Muscle of back (tissue), 13 donors: ENCODE results near the gene ADAM33. TPM values are rescaled to one million over a fixed set of nuclear protein-coding genes. Genes with fewer than 3 reads are reported as not detected.
A peak's percentile ranks its signal among the peaks of the same experiment; 100 is the strongest.

Experiments used
- DNase-seq, 3 donors: peaks; one replicate each; pipeline versions ENCODE4 v3.0.0 to v3.0.0-alpha.2; 2013
- long read RNA-seq, 9 donors: transcript quantifications; one replicate each; lab custom pipeline, GENCODE V29; 2026
- polyA plus RNA-seq, 10 donors: library from polyadenylated mRNA; unstranded; fragments of 120-200 nt; gene quantifications; one replicate each; pipeline ENCODE4 v1.2.1, GENCODE V29; 2013; ENCODE audit not compliant: insufficient read length in 10 of 10

The ADAM33 gene, protein sequence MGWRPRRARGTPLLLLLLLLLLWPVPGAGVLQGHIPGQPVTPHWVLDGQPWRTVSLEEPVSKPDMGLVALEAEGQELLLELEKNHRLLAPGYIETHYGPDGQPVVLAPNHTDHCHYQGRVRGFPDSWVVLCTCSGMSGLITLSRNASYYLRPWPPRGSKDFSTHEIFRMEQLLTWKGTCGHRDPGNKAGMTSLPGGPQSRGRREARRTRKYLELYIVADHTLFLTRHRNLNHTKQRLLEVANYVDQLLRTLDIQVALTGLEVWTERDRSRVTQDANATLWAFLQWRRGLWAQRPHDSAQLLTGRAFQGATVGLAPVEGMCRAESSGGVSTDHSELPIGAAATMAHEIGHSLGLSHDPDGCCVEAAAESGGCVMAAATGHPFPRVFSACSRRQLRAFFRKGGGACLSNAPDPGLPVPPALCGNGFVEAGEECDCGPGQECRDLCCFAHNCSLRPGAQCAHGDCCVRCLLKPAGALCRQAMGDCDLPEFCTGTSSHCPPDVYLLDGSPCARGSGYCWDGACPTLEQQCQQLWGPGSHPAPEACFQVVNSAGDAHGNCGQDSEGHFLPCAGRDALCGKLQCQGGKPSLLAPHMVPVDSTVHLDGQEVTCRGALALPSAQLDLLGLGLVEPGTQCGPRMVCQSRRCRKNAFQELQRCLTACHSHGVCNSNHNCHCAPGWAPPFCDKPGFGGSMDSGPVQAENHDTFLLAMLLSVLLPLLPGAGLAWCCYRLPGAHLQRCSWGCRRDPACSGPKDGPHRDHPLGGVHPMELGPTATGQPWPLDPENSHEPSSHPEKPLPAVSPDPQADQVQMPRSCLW
- polyA plus RNA-seq, result 100 to 1,000 TPM in 1 of 10 donors, 10 to 100 TPM in 9; 33.1 to 107 (median 53.3) TPM
- long read RNA-seq, donor 1, result 0 reads
- long read RNA-seq, donor 2, partial matches to known transcripts, result 0 of 1 reads
- long read RNA-seq, donor 2, other reads (novel, unspliced or antisense), result 0 of 1 reads
- long read RNA-seq, donor 3, result 0 reads
- long read RNA-seq, donor 4, partial matches to known transcripts, result 0 of 2 reads
- long read RNA-seq, donor 4, other reads (novel, unspliced or antisense), result 0 of 2 reads
- long read RNA-seq, donor 5, transcript ADAM33-205 (2 exons, 2,358 nt), result major isoform, 5 of 5 reads
- long read RNA-seq, donor 5, partial matches to known transcripts, result 0 of 5 reads
- long read RNA-seq, donor 5, other reads (novel, unspliced or antisense), result 0 of 5 reads
- long read RNA-seq, donor 6, partial matches to known transcripts, result 0 of 1 reads
- long read RNA-seq, donor 6, other reads (novel, unspliced or antisense), result 0 of 1 reads
- long read RNA-seq, donor 7, partial matches to known transcripts, result 6 of 10 reads
- long read RNA-seq, donor 7, other reads (novel, unspliced or antisense), result 0 of 10 reads
- long read RNA-seq, donor 8, result 0 reads
- long read RNA-seq, donor 9, result 0 reads

DNA sequence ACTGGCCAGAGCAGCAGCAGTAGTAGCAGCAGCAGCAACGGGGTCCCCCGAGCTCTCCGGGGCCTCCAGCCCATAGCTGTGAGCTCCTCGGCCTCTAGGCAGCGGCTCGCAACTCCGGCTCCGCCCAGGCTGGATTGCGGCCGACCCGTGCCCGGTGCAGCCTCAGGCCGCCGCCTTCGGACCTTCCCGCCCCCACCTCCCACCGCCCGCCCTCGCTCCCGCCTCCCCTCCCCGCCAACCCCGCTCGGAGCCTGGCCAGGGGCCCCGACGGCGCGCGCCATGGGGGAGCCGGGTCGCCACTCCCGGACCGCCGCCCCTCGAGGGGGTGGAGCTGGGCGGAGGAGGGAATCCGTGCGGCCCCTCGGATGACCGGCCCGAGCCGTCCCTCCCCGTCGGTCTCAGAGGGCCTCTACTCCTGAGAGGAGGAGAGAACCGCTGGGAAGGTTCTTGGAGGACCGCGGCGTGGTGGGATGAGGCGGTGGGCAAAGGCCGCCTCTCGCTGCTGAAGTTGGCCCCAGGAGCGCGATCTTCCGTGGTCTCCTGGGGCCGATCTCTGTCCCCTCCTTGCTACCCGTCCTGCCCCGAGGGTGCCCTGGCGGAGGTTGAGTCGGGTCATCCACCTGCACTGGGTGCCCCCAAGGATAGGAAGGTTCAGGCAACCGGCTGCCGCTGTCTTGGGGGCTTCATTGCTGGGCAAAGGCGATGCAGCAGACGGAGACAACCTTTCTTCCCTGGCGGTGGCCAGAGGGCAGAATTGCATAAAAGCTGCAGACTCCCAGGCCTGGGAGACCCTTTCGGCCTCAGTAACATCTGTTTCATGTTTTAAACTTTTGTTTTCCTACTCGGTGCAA lies at the start of gene ADAM33:
Gene ADAM33, minus strand, starts transcription at position 80 of the 851 bp plus-strand sequence. Its CDS starts 6 bp downstream, at position 74.
- DNase-seq, result peak in 2 of 3 donors; percentile 62 to 78

DNA sequence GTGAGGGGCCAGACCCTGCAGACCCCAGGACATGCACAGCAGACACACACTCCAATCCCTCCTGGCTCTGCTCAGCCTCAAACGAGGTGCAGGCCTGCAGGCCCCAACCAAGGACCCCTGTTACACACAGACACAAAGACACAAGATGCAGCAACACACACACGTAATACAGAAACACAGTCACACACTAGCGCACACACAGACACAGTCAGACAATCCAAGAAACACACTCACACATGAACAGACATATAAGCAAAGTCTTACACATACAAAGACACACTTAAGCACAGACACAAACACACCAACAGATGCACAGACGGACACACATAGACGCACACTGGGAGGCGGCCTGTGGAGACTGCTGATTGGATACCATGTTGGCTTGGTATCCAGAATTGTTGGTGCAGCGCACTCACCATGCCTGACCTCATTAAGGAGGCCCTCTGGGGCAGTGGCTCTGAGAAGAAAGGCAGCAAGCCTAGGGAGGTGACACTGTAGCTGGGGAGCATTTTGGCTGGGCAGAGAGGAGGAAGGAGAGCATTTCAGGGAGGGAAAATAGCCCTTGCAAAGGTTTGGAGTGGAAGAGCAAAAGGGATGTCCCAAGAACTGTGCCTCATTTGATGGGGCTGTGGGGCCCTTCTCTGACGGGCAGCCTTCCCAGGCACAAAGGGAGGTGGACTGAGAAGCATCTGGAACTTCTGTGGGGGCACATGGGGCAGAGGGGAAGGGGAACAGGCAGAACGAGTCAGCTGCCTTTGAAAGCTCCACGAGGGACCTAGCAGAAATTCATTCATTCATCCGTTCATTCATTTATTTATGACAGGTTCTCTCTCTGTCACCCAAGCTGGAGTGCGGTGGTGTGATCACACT lies 49.2 kb upstream of the ADAM33 start:
- DNase-seq, result peak in 1 of 3 donors; percentile 28

DNA sequence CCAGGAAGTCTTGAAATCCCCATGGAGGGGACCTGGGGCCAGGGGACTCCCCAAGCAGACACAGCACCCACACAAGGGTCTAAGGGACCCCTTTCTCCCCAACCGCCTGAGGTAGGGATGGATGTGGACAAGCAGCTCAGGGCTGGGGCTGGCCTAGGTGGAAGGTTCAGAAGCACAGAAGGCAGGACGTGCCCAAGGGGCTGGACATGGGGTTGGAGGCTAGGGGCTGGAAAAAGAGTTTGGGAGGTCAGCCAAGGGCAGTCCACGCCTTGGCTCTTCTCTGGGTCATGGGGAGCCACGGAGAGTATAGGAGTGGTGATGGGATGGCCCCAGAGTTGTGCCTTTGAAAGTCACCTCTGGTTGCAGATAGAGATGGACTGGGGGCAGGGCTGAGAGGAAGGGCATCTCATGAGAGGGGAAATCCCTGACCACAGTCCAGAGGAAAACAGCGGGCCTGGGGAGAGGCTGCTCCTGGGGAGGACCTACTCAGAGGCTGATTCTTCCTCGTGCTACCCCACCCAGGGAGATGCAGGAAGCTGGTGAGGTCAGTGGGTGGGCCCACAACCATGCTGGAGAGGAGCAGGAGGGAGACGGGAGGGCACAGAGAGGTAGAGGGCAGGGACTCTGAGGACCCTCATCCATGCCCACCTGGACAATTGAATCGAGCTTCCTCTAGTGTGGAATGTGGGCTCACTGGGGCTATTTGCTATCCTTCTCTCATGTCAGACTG lies 48.2 kb upstream of the ADAM33 start:
- DNase-seq, result peak in 1 of 3 donors; percentile 13

DNA sequence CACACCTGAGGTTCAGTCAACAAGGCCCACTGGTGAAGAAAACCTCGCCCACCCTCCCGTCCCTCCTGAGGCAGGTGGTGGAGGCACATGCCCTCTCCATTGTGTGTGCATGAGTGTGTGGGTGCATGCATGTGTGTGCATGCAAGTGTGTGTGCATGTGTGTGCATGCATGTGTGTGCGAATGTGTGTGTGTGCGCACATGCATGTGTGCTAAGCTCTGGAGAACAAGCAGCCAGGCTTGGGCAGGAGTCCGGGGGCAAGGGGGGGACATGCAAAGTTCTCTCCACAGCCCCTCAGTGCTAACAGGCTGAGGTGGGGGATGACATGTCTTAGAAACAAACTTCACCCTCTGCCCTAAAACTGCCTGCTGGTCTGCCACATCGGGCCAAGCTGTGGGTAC lies 47.6 kb upstream of the ADAM33 start:
- DNase-seq, result peak in 1 of 3 donors; percentile 3

DNA sequence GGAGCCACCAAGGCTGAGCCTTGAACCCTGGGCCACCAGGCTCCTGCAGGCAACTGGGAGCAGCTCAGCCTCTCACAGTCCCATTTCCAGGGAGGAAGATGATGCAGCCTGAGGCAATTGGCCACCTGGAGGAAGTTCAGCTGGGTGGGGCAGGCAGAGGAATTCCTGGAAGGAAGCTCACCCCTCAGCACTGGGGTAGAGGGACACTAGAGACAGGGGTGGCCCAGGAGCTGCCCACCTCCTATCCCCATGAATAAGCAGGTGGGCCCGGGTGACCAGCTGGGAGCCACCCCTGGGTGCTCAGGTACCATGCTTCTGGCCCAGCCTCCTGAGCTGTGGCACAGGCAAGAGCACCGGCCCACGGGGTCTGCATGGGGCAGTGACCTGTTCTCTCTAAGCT lies 47.1 kb upstream of the ADAM33 start:
- peak in 1 of 3 donors; percentile 8 for DNase-seq

DNA sequence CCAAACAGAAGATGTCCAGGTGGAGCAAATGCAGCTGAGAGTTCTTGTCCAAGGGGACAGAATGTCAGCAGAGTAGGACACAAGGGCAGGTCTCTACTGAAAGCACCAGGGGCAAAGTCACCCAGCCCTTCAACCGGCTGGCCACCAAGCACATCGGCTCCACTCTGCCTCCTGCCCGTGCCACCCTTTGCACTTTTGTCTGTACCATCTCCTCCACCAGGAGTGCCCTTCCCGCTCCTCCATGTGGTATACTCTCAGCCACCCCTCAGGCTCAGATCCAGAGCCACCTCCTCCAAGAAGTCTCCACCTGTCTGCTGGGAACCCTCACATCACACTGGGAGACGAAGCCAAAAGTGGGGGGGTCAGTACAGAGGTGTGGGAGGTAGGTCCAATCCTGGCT lies 46.5 kb upstream of the ADAM33 start:
- DNase-seq, result peak in 1 of 3 donors; percentile 3

DNA sequence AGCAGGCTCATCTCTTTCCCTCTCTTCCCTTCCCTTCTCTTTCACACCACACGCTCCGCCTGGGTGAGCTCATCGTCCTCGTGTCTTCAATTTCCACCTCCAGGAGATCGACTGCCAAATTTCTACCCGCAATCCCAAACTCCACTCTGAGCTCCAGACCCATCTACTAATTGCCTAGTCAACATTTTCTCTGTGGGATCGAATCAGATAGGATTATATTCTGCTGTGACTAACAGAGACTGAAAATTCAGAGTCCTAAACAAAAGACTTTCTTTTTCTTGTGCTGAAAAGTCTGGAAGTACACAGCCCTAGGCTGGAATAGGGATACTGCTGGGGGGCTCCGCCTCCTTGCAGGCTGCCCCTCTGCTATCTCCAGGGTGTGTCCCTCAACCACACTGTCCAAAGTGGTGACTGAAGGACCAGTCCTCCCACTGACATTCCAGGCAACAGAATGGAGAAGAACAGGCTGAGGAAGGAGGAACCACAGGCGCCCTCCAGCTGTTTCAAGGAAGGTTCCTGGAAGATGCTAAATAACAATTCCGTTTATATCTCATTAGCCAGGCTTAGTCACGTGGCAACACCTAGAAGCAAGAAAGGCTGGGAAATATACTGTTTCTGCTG lies 45.7 kb upstream of the ADAM33 start:
- DNase-seq, result peak; percentile 49 to 74 (median 49)

DNA sequence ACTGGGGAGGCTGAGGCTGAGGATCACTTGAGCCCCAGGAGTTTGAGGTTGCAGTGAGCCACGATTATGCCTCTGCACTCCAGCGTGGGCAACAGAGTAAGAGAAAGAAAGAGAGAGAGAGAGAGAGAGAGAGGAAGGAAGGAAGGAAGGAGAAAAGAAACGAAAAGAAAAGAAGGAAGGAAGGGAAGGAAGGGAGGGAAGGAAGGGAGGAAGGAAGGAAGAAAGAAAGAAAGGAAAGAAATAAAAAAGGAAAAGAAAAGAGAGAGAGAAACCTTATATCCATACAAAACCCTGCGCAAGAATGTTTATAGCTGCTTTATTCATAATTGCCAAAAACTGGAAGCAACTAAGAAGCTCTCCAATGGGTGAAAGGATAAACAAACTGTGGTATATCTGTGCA lies 42.5 kb upstream of the ADAM33 start:
- no peak for DNase-seq

DNA sequence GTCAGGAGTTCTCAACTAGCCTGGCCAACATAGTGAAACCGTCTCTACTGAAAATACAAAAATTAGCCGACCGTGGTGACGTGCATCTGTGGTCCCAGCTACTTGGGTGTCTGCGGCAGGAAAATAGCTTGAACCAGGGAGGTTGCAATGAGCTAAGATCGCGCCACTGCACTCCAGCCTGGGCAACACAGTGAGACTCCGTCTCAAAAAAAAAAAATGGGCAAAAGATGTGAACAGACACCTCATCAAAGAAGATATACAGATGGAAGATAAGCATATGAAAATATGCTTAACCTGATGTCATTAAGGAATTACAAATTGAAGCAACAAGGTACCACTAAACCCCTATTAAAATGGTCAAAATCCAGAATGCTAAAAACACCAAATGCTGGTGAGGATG lies 41.5 kb upstream of the ADAM33 start:
- no peak for DNase-seq

DNA sequence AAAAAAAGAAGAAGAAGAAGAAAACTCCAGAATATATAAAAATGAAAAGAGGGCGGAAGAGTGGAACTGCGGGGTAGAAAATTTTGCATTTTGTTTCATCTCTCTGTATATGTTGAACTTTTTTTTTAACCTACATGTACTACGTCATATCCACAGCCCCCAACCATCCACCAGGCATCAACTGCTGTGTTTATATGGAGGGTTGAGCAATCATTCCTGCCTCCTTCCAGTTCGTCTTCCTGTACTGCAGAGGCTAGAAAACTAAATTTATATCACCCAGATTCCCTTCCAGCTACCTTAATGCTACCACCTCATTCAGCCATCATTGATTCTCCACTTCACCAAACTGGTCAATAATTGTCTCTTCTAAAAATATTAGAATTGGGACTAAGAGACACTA lies 40.1 kb upstream of the ADAM33 start:
- DNase-seq, result no peak

DNA sequence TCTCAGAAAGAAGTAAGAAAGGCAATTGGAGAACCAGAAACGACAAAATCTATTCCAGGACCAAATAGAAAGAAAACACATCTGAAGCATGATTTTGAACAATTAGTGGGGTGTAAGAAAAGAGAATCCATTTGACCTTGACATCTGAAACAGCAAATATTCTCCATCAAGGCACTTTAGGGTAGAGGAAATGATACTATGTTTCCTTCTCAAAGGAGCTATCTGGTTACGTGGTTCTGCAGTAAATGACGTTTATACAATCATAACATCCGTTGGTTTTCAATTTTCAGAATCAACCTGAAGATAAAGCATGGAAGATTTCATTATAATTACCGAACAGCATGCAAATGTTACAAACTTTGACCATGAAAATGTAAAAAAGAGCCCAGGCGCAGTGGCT lies 38.8 kb upstream of the ADAM33 start:
- DNase-seq, result no peak

DNA sequence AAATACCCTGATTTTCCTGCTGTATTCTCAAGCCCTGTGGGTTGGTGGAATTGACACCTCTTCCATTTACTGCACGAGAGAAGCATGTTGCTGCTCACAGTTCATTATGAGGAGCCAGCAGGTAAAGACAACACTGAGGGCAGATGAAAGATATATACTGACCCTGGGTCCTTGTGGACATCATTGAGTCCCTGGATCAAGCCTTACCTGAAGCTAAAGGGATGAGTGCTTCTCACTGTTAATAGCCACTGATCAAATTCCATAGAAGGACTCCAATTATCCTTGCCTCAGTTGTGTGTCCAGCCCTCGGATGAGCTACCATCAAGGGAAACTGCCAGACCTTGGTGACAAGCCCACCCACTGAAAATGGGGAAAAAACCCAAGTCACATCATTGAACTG lies 38.3 kb upstream of the ADAM33 start:
- DNase-seq, result no peak

DNA sequence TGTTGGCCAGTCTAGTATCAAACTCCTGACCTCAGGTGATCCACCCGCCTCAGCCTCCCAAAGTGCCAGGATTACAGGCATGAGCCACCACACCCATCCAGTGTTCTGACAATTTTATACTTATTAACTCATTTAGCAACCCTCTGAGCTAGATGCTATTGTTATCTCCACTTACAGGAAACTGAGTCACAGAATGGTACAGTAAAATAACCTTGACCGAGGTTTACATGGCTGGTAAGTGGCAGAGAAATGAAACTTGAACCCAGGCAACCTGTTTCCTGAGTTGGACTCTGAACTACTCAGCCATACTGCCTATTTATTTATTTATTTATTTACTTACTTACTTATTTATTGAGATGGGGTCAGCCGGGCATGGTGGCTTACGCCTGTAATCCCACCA lies 37.2 kb upstream of the ADAM33 start:
- DNase-seq, result no peak

DNA sequence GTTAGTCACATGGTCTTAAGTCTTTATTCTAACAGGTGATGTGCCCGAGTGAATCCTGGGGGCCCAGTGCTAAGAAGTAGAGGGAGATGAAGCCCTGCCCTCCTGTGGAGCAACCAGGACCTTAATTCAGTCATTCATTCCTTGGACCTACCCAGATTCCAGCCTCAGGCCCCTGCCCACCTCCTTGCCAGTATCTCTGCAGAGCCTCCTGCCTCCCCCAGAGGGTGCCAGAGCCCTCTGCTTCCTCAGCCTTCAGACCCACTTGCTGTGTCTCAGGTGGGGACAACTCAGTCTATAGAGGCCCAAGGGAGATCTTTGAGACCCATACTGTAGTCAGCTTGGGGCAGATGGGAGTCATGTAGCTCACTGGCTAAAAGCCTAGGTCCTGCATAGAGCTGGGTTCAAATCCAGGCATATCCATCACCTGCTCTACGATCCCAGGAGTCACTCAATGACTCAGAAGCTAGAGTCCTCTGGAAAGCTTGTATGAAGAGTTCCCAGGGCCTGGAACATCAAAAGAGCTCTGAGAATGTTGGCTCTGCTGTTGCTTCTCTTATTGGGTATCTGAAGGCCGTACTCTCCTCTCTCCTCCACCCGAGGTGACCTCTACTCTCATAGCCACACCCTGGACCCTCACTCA lies 34.5 kb upstream of the ADAM33 start:
- peak in 2 of 3 donors; percentile 43 to 65 for DNase-seq

DNA sequence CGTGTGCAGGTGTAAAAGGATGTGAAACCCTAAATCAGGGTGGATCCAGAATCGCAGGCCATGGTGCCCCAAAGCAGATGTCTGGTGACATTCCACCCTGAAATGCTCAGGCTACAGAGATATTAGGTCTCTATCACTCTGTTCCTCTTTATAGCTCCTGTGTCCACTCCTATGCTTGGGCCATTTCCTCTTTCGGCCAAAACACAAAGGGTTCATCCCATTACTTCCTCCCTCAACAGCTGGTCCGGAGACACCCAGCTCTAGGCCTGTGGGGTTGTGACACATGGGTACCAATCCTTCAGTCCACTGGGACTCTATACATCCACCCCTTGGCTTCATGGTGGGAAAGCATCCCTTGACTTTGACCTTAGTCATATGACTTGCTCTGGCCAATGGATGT lies 32.3 kb upstream of the ADAM33 start:
- DNase-seq, result no peak

DNA sequence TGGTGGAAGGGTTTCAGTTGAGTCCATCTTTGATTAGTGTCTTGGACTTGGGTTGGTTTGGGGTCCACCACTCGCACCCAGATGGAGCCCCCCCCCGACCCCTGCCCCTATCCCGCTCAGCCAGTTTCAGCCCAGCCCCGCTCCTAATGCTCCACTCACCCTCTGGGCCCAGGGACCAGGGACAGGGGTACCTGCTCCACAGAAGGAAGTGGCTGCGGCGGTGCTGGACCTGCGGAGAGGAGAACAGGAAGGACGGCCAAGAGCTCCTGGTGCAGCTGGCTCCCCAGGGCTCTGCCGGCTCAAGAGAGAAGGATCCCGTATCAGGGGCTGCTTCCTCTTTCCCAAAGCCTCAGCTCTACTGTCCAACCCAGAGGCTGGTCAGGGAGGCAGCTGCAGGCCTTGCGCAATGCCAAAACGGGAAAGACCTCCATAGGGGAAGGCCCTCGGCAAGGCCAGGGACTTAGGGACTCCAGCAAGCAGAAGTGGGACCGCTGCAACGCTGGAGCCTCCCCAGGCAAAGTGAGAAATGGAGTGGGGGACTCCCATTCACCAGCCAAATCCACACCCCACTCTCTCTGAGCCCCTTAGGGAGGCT lies 30.6 kb upstream of the ADAM33 start, which contains the start of gene SIGLEC1:
Gene SIGLEC1, minus strand, starts transcription at position 322 of the 595 bp plus-strand sequence. CDS start 5,472 bp downstream, outside the sequence.
- DNase-seq, result peak in 2 of 3 donors; percentile 38 to 68

DNA sequence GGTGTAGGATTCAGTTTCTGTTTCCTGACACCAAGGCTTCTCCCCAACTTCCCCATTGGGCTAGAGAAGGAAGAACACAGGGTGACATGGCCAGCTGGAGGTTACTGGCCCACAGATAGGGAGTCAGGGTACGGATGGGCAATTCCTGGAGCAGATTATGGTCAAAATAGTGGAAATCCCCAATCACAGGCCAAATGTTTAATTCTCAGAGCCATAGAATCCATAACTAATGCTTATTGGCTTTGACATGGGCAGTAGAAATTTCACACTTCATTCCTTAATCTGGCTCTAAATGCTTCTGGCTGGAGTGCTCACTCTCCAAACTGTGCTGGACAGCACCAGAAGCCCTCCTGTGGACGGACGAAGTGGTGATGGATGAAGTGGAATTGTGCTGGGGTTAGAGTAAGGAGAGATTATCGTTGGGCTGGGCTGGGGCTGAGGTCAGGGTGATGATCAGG lies 29.7 kb upstream of the ADAM33 start:
- peak in 2 of 3 donors; percentile 27 to 61 for DNase-seq
